MCF 10A (cell line): Measurements from ENCODE around the gene PRSS3. TPM values are rescaled to one million over a fixed set of nuclear protein-coding genes. Genes with fewer than 3 reads are reported as not detected.
"Not testable (repeated sequence)": the region's sequence is repeated elsewhere in the genome, so short reads cannot be mapped to it uniquely, and the experiment has no call there.

Experiments used
- BruUV-seq: library from RNA; stranded (reverse); fragments of 400-500 nt; replicated peaks from 2 replicates; lab custom pipeline; 2021; lab: Mats Ljungman, UMichigan
- CTCF ChIA-PET: fragments of 300-600 bp; sonication (Branson Sonifier 250); formaldehyde crosslinking; extraction: SDS; loops from one replicate; lab custom pipeline; 2021; ENCODE audit warnings: antibody characterized with exemption, inconsistent platforms; lab: Yijun Ruan, JAX
- POLR2A ChIA-PET: fragments of 300-600, 350-650 bp; sonication (Branson Sonifier 250); formaldehyde crosslinking; extraction: SDS; loops from one replicate; lab custom pipeline; 2020; ENCODE audit warnings: antibody characterized with exemption, inconsistent platforms; lab: Yijun Ruan, JAX
- DNase-seq: peaks from one replicate; pipeline ENCODE4 v3.0.0-alpha.2; 2018; ENCODE audit not compliant: unreplicated experiment
- H3K27ac Mint-ChIP-seq: one replicate; pipeline ENCODE4 v1.8.0; 2022; ENCODE audit warnings: mild to moderate bottlenecking, low read depth, mixed read lengths; ENCODE audit not compliant: unreplicated experiment
- H3K27me3 Mint-ChIP-seq: one replicate; pipeline ENCODE4 v1.8.0; 2022; ENCODE audit warnings: mixed read lengths; ENCODE audit not compliant: insufficient read depth, unreplicated experiment
- H3K36me3 Mint-ChIP-seq: one replicate; pipeline ENCODE4 v1.8.0; 2022; ENCODE audit warnings: mild to moderate bottlenecking, moderate library complexity, mixed read lengths; ENCODE audit not compliant: insufficient read depth, unreplicated experiment
- H3K4me1 Mint-ChIP-seq: one replicate; pipeline ENCODE4 v1.8.0; 2022; ENCODE audit warnings: mixed read lengths; ENCODE audit not compliant: insufficient read depth, unreplicated experiment
- H3K4me3 Mint-ChIP-seq: one replicate; pipeline ENCODE4 v1.8.0; 2022; ENCODE audit warnings: mild to moderate bottlenecking, moderate library complexity, mixed read lengths; ENCODE audit not compliant: unreplicated experiment
- H3K9me3 Mint-ChIP-seq: one replicate; pipeline ENCODE4 v1.8.0; 2022; ENCODE audit warnings: mixed read lengths; ENCODE audit not compliant: unreplicated experiment
- intact Hi-C: fragments of 100-400 bp; cut with micrococcal nuclease; formaldehyde crosslinking; loops from 2 replicates; pipeline ENCODE4 v1.14.1; 2022
- total RNA-seq: library from RNA; stranded (reverse); gene quantifications from 2 replicates; pipeline ENCODE4 v1.2.3, GENCODE V29; 2022
- TF ChIP-seq, protein P1 (sequence below): fragments of 200-600 bp; IDR thresholded peaks from one replicate; pipeline ENCODE4 v1.8.0; 2022; ENCODE audit warnings: antibody characterized with exemption, mild to moderate bottlenecking; ENCODE audit not compliant: unreplicated experiment

PRSS3 gene
- total RNA-seq, 1 experiment from 2014 or later, result 1.4 TPM

DNA sequence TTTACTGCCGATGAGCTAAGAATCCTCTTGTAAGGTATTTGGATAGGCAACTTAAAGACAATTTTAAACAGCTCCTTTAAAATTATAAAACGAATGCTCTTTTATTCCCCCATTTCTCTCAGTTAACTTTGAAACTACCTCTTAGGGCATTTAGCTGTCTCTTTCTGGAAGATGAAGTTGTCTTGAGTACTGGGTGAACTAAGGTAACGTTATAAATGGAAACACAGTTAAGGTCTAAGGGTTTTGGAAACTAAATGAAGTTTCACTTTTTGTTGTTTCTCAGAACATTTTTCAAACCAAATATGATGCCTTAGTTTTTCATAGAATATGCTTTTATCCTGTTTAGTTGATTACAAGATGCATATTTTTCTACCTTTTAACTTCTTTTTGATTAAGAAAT is 28.4 kb downstream of the PRSS3 start:
- H3K4me3 Mint-ChIP-seq, result no peak overlapping the region
- BruUV-seq, result no TSS peak
- no peak overlapping the region for H3K27ac Mint-ChIP-seq
- intact Hi-C loops, result no loop called here
- CTCF ChIA-PET, result interaction anchor here (0.6 to 2.3 kb wide), 4 partner anchors 10 to 361 kb away, joined by 3 to 10 read pairs (median 3); no protein-coding TSS in a partner anchor
- H3K9me3 Mint-ChIP-seq, result no peaks in the 10 kb centered on the region
- TF ChIP-seq, protein P1, sequence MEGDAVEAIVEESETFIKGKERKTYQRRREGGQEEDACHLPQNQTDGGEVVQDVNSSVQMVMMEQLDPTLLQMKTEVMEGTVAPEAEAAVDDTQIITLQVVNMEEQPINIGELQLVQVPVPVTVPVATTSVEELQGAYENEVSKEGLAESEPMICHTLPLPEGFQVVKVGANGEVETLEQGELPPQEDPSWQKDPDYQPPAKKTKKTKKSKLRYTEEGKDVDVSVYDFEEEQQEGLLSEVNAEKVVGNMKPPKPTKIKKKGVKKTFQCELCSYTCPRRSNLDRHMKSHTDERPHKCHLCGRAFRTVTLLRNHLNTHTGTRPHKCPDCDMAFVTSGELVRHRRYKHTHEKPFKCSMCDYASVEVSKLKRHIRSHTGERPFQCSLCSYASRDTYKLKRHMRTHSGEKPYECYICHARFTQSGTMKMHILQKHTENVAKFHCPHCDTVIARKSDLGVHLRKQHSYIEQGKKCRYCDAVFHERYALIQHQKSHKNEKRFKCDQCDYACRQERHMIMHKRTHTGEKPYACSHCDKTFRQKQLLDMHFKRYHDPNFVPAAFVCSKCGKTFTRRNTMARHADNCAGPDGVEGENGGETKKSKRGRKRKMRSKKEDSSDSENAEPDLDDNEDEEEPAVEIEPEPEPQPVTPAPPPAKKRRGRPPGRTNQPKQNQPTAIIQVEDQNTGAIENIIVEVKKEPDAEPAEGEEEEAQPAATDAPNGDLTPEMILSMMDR, result no peak
- DNase-seq, result no peak
- H3K4me1 Mint-ChIP-seq, result peaks cover 14% of the 10 kb centered on the region
- no peaks in the 10 kb centered on the region for H3K27me3 Mint-ChIP-seq
- POLR2A ChIA-PET, result interaction anchor here (1.9 kb wide), 1 partner anchor 12 kb away, joined by 11 read pairs; no protein-coding TSS in a partner anchor
- peaks cover 5% of the 10 kb centered on the region for H3K36me3 Mint-ChIP-seq

DNA sequence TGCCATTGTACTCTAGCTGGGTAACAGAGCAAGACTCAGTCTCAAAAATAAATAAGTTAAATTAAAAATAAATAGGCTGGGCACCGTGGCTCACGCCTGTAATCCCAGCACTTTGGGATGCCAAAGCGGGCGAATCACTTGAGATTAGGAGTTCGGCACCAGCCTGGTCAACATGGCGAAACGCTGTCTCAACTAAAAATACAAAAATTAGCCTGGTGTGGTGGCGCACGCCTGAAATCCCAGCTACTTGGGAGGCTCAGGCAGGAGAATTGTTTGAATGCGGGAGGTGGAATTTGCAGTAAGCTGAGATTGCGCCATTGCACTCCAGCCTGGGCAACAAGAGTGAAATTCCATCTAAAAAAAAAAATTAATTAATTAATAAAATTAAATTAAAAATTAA is 31.9 kb downstream of the PRSS3 start:
- POLR2A ChIA-PET, result not testable (repeated sequence)

DNA sequence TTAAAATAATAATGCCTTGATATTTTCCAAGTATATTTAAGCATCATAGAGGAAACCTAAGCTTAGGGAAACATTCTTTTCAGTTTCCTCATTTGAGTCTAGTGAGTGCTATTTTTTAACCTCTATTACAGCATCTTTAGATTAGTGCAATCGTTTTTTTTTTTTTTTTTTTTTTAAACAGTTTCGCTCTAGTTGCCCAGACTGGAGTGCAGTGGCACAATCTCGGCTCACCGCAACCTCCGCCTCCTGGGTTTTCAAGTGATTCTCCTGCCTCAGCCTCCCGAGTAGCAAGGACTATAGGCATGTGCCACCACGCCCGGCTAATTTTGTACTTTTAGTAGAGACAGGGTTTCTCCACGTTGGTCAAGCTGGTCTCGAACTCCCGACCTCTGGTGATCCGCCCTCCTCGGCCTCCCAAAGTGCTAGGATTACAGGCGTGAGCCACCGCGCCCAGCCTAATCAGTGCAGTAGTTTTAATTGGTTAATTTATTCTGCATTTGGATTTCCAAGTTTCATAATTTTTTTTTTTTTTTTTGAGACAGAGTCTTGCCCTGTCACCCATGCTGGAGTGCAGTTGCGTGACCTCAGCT is 34.4 kb downstream of the PRSS3 start:
- not testable (repeated sequence) for H3K27me3 Mint-ChIP-seq

More for the DNA sequence above, 31.9 kb downstream of the PRSS3 start:
- H3K9me3 Mint-ChIP-seq, intact Hi-C loops, DNase-seq, H3K27me3 Mint-ChIP-seq, BruUV-seq, H3K4me3 Mint-ChIP-seq, H3K27ac Mint-ChIP-seq, H3K4me1 Mint-ChIP-seq: not testable (repeated sequence)
- H3K36me3 Mint-ChIP-seq, result peaks cover 12% of the 10 kb centered on the region
- CTCF ChIA-PET, result interaction anchor here (0.6 to 2.5 kb wide), 4 partner anchors 8 to 25 kb away, joined by 3 to 14 read pairs (median 3); no protein-coding TSS in a partner anchor

DNA sequence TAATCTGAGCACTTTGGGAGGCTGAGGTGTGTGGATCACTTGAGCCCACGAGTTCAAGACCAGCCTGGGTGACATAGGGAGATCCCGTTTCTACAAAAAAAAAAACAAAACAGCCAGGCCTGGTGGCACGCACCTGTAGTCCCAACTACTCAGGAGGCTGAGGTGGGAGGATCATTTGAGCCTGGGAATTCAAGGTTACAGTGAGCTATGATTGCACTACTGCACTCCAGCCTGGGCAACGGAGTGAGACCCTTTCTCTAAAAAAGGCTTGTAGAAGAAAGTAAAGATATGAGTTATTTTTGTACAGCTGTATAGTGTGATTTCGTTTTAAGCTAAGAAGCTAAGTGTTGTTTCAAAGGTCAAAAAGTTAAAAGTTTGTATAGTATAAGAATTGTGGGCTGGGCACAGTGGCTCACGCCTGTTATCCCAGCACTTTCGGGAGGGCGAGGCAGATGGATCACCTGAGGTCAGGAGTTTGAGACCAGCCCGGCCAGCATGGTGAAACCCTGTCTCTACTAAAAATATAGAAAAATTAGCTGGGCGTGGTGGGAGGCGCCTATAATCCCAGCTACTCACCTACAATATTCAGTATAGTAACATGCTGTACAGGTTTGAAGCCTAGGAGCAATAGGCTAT is 40.4 kb downstream of the PRSS3 start:
- TF ChIP-seq, protein P1, result no peak
- H3K4me3 Mint-ChIP-seq, result no peak overlapping the region
- H3K36me3 Mint-ChIP-seq, result peaks cover 17% of the 10 kb centered on the region
- ChIA-PET POLR2A (interaction anchor here (0.5 to 5.2 kb wide), 9 partner anchors 9 to 212 kb away, joined by 3 to 32 read pairs (median 3); partner anchors contain the start of gene UBE2R2), CTCF (interaction anchor here (0.5 to 1.5 kb wide), 6 partner anchors 9 to 135 kb away, joined by 3 to 8 read pairs (median 4); no protein-coding TSS in a partner anchor)
- no peaks in the 10 kb centered on the region for H3K9me3 Mint-ChIP-seq
- H3K4me1 Mint-ChIP-seq, result peaks cover 10% of the 10 kb centered on the region
- no peaks in the 10 kb centered on the region for H3K27me3 Mint-ChIP-seq
- intact Hi-C loops, result loop anchor here (1.0 kb wide), 1 partner anchor 19 kb away; no protein-coding TSS in a partner anchor
- H3K27ac Mint-ChIP-seq, result peak overlapping the region; percentile 70
- no peak for DNase-seq
- BruUV-seq, result no TSS peak

More for the DNA sequence above, 34.4 kb downstream of the PRSS3 start:
- peaks cover 12% of the 10 kb centered on the region for H3K36me3 Mint-ChIP-seq
- H3K4me3 Mint-ChIP-seq, H3K4me1 Mint-ChIP-seq, POLR2A ChIA-PET, H3K27ac Mint-ChIP-seq, DNase-seq, H3K9me3 Mint-ChIP-seq, intact Hi-C loops, BruUV-seq: not testable (repeated sequence)
- CTCF ChIA-PET, result interaction anchor here (1.0 kb wide), 1 partner anchor 16 kb away, joined by 3 read pairs; no protein-coding TSS in a partner anchor

DNA sequence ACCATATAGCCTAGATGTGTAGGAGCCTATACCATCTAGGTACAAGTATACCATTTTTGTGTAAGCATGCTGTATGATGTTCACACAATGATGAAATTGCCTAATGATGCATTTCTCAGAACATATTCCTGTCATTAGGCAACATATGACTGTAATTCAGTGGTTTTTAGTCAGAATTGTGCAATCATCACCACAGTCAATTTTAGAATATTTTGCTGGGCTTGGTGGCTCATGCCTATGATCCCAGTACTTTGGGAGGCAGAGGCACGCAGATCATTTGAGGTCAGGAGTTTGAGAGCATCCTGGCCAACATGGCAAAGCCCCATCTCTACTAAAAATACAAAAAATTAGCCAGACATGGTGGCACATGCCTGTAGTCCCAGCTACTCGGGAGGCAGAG is 40.9 kb downstream of the PRSS3 start:
- H3K4me1 Mint-ChIP-seq, H3K27me3 Mint-ChIP-seq, H3K9me3 Mint-ChIP-seq, BruUV-seq, H3K4me3 Mint-ChIP-seq: not testable (repeated sequence)
- Mint-ChIP-seq H3K36me3 (peaks cover 13% of the 10 kb centered on the region), H3K27ac (peak overlapping the region; percentile 70)
- ChIA-PET POLR2A (interaction anchor here (0.6 to 5.2 kb wide), 11 partner anchors 8 to 211 kb away, joined by 3 to 32 read pairs (median 4); partner anchors contain the start of gene UBE2R2), CTCF (interaction anchor here (1.1 to 1.5 kb wide), 3 partner anchors 23 to 115 kb away, joined by 4 to 8 read pairs (median 4); no protein-coding TSS in a partner anchor)
- peak; percentile 91 for DNase-seq
- intact Hi-C loops, result loop anchor here (1.0 kb wide), 1 partner anchor 20 kb away; no protein-coding TSS in a partner anchor
